ENCODE data around the gene ZFYVE28. TPM values are rescaled to one million over a fixed set of nuclear protein-coding genes. Genes with fewer than 3 reads are reported as not detected.

Gene ZFYVE28
- total RNA-seq, 5 donors from 2014 or later (not counting 1 experiment from before 2014, with no cell fraction given), result 33.4 to 56.2 (median 45.4) TPM

GRCh38 chr4:2220016-2220630 is 198.3 kb downstream of the ZFYVE28 start:
- Histone ChIP-seq H3K27ac (ENCODE audit: low read length) (no peak overlapping the region), H3K9me3 (no peaks in the 10 kb centered on the region), H3K4me3 (ENCODE audit: control insufficient read depth in 1 of 2, extremely low read depth in 1 of 2, low read length in 1 of 2) (no peak overlapping the region), H3K27me3 (replicated peaks in 1 of 2; ENCODE audit: control insufficient read depth in 2 of 2, extremely low read depth in 1 of 2, insufficient read depth in 2 of 2, low read length in 1 of 2) (no peaks in the 10 kb centered on the region), H3K4me1 (ENCODE audit: control insufficient read depth in 1 of 2, extremely low read depth in 1 of 2, insufficient read depth in 2 of 2, low read length in 2 of 2) (peaks cover 0 to 9% of the 10 kb centered on the region in 2 experiments), H3K36me3 (ENCODE audit: control insufficient read depth in 2 of 2, extremely low read depth in 1 of 2, insufficient read depth in 1 of 2, low read length in 1 of 2) (peaks cover 3 to 11% of the 10 kb centered on the region in 2 donors)
- H3K4me1 Mint-ChIP-seq, result peaks cover 6% of the 10 kb centered on the region in 3 donors
- POLR2A ChIA-PET, result interaction anchor here (0.6 to 1.0 kb wide), 3 partner anchors 21 to 531 kb away, joined by 3 to 4 read pairs (median 3); no protein-coding TSS in a partner anchor
- no peaks in the 10 kb centered on the region for H3K9me3 Mint-ChIP-seq
- H3K36me3 Mint-ChIP-seq, result peaks cover 7% of the 10 kb centered on the region
- DNase-seq, result peak; percentile 54 to 89 (median 76)
- ATAC-seq (replicated peaks in 1 of 4), result peak; percentile 88 to 97 (median 90)
- CTCF ChIA-PET, result interaction anchor here (0.6 to 2.3 kb wide), 25 partner anchors 10 to 285 kb away, joined by 3 to 12 read pairs (median 4); partner anchors contain the start of genes CFAP99 (in 1 of the 2), HAUS3 (in 1 of the 2), MXD4 (in 1 of the 2) and POLN (in 1 of the 2)
- H3K4me3 Mint-ChIP-seq, result no peak overlapping the region
- no peak overlapping the region for H3K27ac Mint-ChIP-seq
- H3K27me3 Mint-ChIP-seq, result no peaks in the 10 kb centered on the region
- WGBS (ENCODE audit: insufficient coverage), result 15% methylated on average over 10 of the region's 10 CpGs

Other genes with a start within 250 kb of the ZFYVE28 start
- gene HAUS3, start 176.5 kb downstream of the ZFYVE28 start, total RNA-seq, result 10 to 100 TPM; 29.3 to 94.0 (median 31.2) TPM
- gene POLN, start 176.5 kb downstream of the ZFYVE28 start, total RNA-seq, result 1 to 10 TPM; 2.5 to 3.7 (median 2.7) TPM
- 100 to 1,000 TPM in 1 of 5 donors, 10 to 100 TPM in 4; 57.0 to 125 (median 78.2) TPM for gene MXD4, start 156.5 kb downstream of the ZFYVE28 start, total RNA-seq
- gene CFAP99, start 310 bp upstream of the ZFYVE28 start, total RNA-seq, result under 1 TPM in 3 of 5 donors, not detected in 2; 0.09 to 0.20 (median 0.13) TPM
- 100 to 1,000 TPM in 4 of 5 donors, 10 to 100 TPM in 1; 89.2 to 107 (median 104) TPM for gene RNF4, start 50.5 kb upstream of the ZFYVE28 start, total RNA-seq
- 10 to 100 TPM; 41.6 to 46.8 (median 45.2) TPM for gene FAM193A, start 118.0 kb upstream of the ZFYVE28 start, total RNA-seq